ENCODE data around the gene CFTR. TPM values are rescaled to one million over a fixed set of nuclear protein-coding genes. Genes with fewer than 3 reads are reported as not detected.

CFTR gene
- total RNA-seq, 4 donors from 2014 or later, result 0.44 TPM; not detected in 3

DNA sequence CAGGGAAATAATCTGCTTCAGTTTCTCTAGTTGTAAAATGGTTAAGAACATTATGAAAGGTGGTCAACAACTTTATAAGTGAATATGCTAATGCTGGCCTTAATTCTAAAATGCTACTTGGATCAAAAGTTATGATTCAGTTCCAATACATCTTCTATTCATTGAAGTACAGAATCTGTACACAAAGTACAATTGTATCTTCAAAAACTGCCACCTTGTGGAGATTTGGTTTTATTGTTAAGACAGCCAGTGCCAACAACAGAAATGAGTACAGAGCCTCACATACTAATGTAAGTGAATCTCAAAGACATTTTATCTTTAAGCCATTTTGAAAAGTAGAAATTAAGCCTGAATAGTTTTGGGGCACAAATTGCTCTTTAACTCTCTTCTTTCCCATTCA lies 194.0 kb downstream of the CFTR start:
- no peaks in the 10 kb centered on the region for H3K36me3 ChIP-seq
- no peaks in the 10 kb centered on the region for H3K27me3 ChIP-seq
- intact Hi-C loops (cut with DNase I; ENCODE audit: low total_unique reads) (no loop called here), in situ Hi-C loops (cut with MboI; ENCODE audit: low sequenced_read_pairs in 4 of 4) (no loop called here)
- H3K4me3 ChIP-seq, result no peak overlapping the region
- H3K9me3 ChIP-seq, result no peaks in the 10 kb centered on the region
- no peak overlapping the region for H3K27ac ChIP-seq
- ATAC-seq (no peak), DNase-seq (no peak)
- H3K4me1 ChIP-seq, result no peaks in the 10 kb centered on the region
- TF ChIP-seq, protein P1, sequence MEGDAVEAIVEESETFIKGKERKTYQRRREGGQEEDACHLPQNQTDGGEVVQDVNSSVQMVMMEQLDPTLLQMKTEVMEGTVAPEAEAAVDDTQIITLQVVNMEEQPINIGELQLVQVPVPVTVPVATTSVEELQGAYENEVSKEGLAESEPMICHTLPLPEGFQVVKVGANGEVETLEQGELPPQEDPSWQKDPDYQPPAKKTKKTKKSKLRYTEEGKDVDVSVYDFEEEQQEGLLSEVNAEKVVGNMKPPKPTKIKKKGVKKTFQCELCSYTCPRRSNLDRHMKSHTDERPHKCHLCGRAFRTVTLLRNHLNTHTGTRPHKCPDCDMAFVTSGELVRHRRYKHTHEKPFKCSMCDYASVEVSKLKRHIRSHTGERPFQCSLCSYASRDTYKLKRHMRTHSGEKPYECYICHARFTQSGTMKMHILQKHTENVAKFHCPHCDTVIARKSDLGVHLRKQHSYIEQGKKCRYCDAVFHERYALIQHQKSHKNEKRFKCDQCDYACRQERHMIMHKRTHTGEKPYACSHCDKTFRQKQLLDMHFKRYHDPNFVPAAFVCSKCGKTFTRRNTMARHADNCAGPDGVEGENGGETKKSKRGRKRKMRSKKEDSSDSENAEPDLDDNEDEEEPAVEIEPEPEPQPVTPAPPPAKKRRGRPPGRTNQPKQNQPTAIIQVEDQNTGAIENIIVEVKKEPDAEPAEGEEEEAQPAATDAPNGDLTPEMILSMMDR (IDR thresholded peaks at IDR 0.05 in 4 of 5, conservative IDR thresholded peaks at IDR 0.05 in 1 of 5), result no peak
- TF ChIP-seq POLR2A (IDR thresholded peaks at IDR 0.05), result no peak

DNA sequence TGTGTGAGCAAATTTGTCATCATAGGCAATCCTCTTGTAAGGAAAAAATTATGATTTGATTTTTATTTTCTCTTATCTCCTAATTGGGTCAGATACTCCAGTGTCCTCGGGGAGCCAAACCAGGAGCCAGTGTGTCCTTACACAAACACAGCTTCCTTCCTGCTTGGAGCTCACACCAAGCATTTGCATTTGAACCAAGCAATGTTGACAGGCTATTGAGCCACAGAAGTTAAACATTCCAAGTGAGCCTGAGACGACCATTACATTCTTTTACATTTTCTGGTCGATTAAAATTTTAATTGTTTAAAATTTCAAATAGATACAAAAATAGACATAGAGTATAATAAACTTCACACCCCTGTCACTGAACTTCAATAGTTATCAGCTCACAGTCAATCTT lies 194.8 kb downstream of the CFTR start:
- H3K9me3 ChIP-seq, result no peaks in the 10 kb centered on the region
- H3K27me3 ChIP-seq, result no peaks in the 10 kb centered on the region
- ATAC-seq (no peak), DNase-seq (no peak)
- H3K36me3 ChIP-seq, result no peaks in the 10 kb centered on the region
- no peak overlapping the region for H3K4me3 ChIP-seq
- intact Hi-C loops (cut with DNase I; ENCODE audit: low total_unique reads) (no loop called here), in situ Hi-C loops (cut with MboI; ENCODE audit: low sequenced_read_pairs in 4 of 4) (no loop called here)
- no peak overlapping the region for H3K27ac ChIP-seq
- TF ChIP-seq, protein P1 (IDR thresholded peaks at IDR 0.05 in 4 of 5, conservative IDR thresholded peaks at IDR 0.05 in 1 of 5), result no peak
- TF ChIP-seq POLR2A (IDR thresholded peaks at IDR 0.05), result no peak
- no peaks in the 10 kb centered on the region for H3K4me1 ChIP-seq

DNA sequence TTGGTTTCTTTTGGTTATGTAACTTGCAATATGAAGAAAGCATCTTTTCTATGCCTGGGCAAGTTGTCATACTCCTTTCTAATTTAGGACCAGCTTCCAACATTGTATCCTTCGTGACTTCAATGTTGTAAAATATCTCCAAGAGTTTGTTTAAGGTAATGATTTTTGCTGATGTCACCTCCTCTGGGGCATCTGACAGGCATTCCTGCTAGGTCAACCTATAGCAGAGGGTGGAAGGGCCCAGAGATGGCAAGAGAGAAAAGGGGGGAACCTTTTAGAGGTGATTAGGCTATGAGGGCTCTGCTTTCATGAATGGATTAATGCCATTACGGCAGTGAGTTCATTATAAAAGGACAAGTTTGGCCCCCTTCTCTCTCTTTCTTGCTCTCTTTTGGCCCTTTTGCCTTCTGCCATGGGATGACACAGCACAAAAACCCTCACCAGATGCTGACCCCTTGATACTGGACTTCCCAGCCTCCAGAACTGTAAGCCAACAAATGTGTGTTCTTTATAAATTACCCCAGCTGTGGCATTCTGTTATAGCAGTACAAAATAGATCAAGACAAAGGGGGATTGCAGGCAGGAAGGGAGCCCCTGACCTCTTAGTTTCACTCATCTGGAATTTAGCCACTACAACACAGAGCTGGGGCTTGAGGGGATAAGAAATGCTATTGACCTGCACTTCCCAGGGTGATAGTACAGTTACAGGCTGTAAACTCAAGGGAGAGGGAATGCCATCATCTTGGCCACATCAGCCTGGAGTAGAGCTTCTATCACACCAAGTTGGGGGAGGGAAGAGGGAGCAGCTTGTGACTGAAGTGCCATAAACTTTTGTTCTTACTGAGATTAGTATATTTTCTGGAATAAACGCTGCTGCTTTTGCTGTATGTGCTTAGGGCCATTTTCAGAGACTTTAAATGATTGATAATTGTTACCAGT lies 195.9 kb downstream of the CFTR start:
- Histone ChIP-seq H3K27me3 (no peaks in the 10 kb centered on the region), H3K9me3 (no peaks in the 10 kb centered on the region), H3K27ac (no peak overlapping the region), H3K4me1 (no peaks in the 10 kb centered on the region), H3K36me3 (no peaks in the 10 kb centered on the region), H3K4me3 (no peak overlapping the region)
- no peak for ATAC-seq
- no peak for DNase-seq
- intact Hi-C loops (cut with DNase I; ENCODE audit: low total_unique reads), result no loop called here
- TF ChIP-seq POLR2A (IDR thresholded peaks at IDR 0.05), result no peak
- TF ChIP-seq, protein P1 (IDR thresholded peaks at IDR 0.05 in 4 of 5, conservative IDR thresholded peaks at IDR 0.05 in 1 of 5), result no peak
- in situ Hi-C loops (cut with MboI; ENCODE audit: low sequenced_read_pairs in 4 of 4), result no loop called here

DNA sequence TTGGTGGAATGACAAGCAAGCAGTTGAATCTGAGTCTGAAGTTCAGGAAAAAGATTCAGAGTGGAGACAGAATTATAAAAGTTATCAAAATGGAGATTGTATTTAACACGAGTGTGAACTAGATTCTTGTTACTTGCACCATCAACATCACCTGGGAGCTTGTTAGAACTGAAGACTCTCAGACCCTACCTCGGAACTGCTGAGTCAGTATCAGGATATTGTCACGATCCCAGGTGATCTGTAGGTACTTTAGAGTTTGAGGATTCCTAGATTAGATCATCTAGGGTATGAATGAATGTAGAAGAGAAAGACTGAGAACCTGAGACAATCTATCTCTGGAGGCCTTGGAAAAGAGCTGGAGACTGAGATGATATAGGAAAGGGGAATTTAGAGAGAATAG lies 199.3 kb downstream of the CFTR start:
- Histone ChIP-seq H3K9me3 (no peaks in the 10 kb centered on the region), H3K4me3 (no peak overlapping the region), H3K27me3 (no peaks in the 10 kb centered on the region), H3K4me1 (no peaks in the 10 kb centered on the region), H3K36me3 (no peaks in the 10 kb centered on the region), H3K27ac (no peak overlapping the region)
- DNase-seq, result no peak
- in situ Hi-C loops (cut with MboI; ENCODE audit: low sequenced_read_pairs in 4 of 4), result no loop called here
- TF ChIP-seq POLR2A (IDR thresholded peaks at IDR 0.05), result no peak
- TF ChIP-seq, protein P1 (IDR thresholded peaks at IDR 0.05 in 4 of 5, conservative IDR thresholded peaks at IDR 0.05 in 1 of 5), result no peak
- intact Hi-C loops (cut with DNase I; ENCODE audit: low total_unique reads), result no loop called here
- ATAC-seq, result no peak

Data from gastrocnemius medialis (tissue), 4 donors.